Panc1 (cell line): ENCODE measurements around the gene RNF220. TPM values are rescaled to one million over a fixed set of nuclear protein-coding genes. Genes with fewer than 3 reads are reported as not detected.

Experiments
- ATAC-seq: fragments of 200-7000 bp; cut with Tn5 transposase; 2 replicates; pipeline ENCODE4 v1.9.1; 2020; ENCODE audit warnings: mild to moderate bottlenecking, moderate library complexity
- BruUV-seq: library from RNA; stranded (reverse); fragments of 400-500 nt; replicated peaks from 2 replicates; lab custom pipeline; 2021; lab: Mats Ljungman, UMichigan
- CTCF ChIA-PET: fragments of 300-600 bp; sonication (Branson Sonifier 250); formaldehyde crosslinking; loops from one replicate; lab custom pipeline; 2022; ENCODE audit warnings: antibody characterized with exemption; lab: Charles Lee
- POLR2A ChIA-PET: fragments of 300-600 bp; sonication (Branson Sonifier 250); formaldehyde crosslinking; loops from one replicate; lab custom pipeline; 2022; ENCODE audit warnings: antibody characterized with exemption; lab: Charles Lee
- DNase-seq: peaks from one replicate; pipeline ENCODE4 v3.0.0-alpha.2; 2010; ENCODE audit warnings: low read depth, low spot score
- H3K27ac ChIP-seq: 2 replicates; pipeline ENCODE4 v1.5.1; 2011; ENCODE audit warnings: mild to moderate bottlenecking, low read length, inconsistent platforms
- H3K27me3 ChIP-seq: fragments of 200-500 bp; sonication (Bioruptor generic); 2 replicates; pipeline ENCODE4 v1.6.0; 2014; ENCODE audit warnings: low read length, inconsistent platforms; ENCODE audit not compliant: control insufficient read depth, insufficient read depth
- H3K36me3 ChIP-seq: fragments of 200-500 bp; sonication (Bioruptor generic); 2 replicates; pipeline ENCODE4 v1.5.1; 2014; ENCODE audit warnings: inconsistent platforms, mild to moderate bottlenecking, low read length, moderate library complexity; ENCODE audit not compliant: control insufficient read depth, insufficient read depth
- H3K4me1 ChIP-seq: 2 replicates; pipeline ENCODE4 v1.5.1; 2011; ENCODE audit warnings: inconsistent platforms, mild to moderate bottlenecking, low read length, moderate library complexity; ENCODE audit not compliant: control insufficient read depth, insufficient read depth
- H3K4me3 ChIP-seq, 2 experiments: 2 replicates each; pipeline ENCODE4 v1.5.1; 2011 to 2012; ENCODE audit warnings: low read depth in 2 of 2, low read length in 2 of 2, mild to moderate bottlenecking in 2 of 2, inconsistent platforms in 1 of 2, moderate library complexity in 1 of 2
- H3K9me3 ChIP-seq: fragments of 200-500 bp; sonication (Bioruptor generic); 2 replicates; pipeline ENCODE4 v1.5.1; 2014; ENCODE audit warnings: low read depth, mild to moderate bottlenecking, inconsistent platforms, low read length, moderate library complexity; ENCODE audit not compliant: control insufficient read depth, insufficient read depth
- CTCF ChIP-seq: fragments of 450-650 bp; IDR thresholded peaks from 2 replicates; pipeline ENCODE4 v1.5.1; 2017; ENCODE audit warnings: mild to moderate bottlenecking
- POLR2AphosphoS5 ChIP-seq: IDR thresholded peaks from 2 replicates; pipeline ENCODE4 v1.6.1; 2012; ENCODE audit warnings: mild to moderate bottlenecking, low read depth, low read length, moderate library complexity
- REST ChIP-seq, 2 experiments: IDR thresholded peaks; 2 replicates each; pipeline ENCODE4 v1.6.1; 2011 to 2012; ENCODE audit warnings: low read depth in 2 of 2, control low read depth in 1 of 2, low read length in 1 of 2, mild to moderate bottlenecking in 1 of 2, moderate library complexity in 1 of 2; ENCODE audit not compliant: insufficient read depth in 1 of 2
- SIN3A ChIP-seq: IDR thresholded peaks from 2 replicates; pipeline ENCODE4 v1.6.1; 2012; ENCODE audit warnings: low read depth, mild to moderate bottlenecking, low read length, moderate library complexity, borderline replicate concordance; ENCODE audit not compliant: insufficient read depth
- TCF7L2 ChIP-seq: IDR thresholded peaks from 2 replicates; pipeline ENCODE4 v1.6.1; 2011; ENCODE audit warnings: mild to moderate bottlenecking, low read depth, low read length, inconsistent platforms
- in situ Hi-C: cut with HindIII; loops from 2 replicates; pipeline ENCODE4 v1.10.0; 2016; ENCODE audit warnings: low sequenced_read_pairs, low pct_unique_long_range_greater_than_20kb
- intact Hi-C: fragments of 100-400 bp; cut with micrococcal nuclease; formaldehyde crosslinking; loops from one replicate; pipeline ENCODE4 v1.10.0; 2022; ENCODE audit not compliant: unreplicated experiment
- total RNA-seq: library from RNA; stranded (reverse); gene quantifications from one replicate; pipeline ENCODE4 v1.2.1, GENCODE V29; 2021; ENCODE audit not compliant: unreplicated experiment

Gene RNF220
- total RNA-seq, 1 experiment from 2014 or later, result 64.9 TPM

GRCh38 chr1:44512313-44512885, 107.3 kb downstream of the RNF220 start:
- BruUV-seq, result no TSS peak
- TF ChIP-seq REST (IDR thresholded peaks at IDR 0.05; ENCODE audit: insufficient read depth in 1 of 2, low read depth in 2 of 2, low read length in 1 of 2), result no peak
- no peak for TF ChIP-seq TCF7L2
- TF ChIP-seq SIN3A, result no peak
- no peak for TF ChIP-seq POLR2AphosphoS5
- TF ChIP-seq CTCF, result no peak
- intact Hi-C loops (no loop called here), in situ Hi-C loops (no loop called here)
- no peaks in the 10 kb centered on the region for H3K4me1 ChIP-seq
- no peaks in the 10 kb centered on the region for H3K27me3 ChIP-seq
- H3K27ac ChIP-seq, result no peak overlapping the region
- DNase-seq (no peak), ATAC-seq (no peak)
- H3K9me3 ChIP-seq, result no peaks in the 10 kb centered on the region
- H3K4me3 ChIP-seq, result no peak overlapping the region
- no peaks in the 10 kb centered on the region for H3K36me3 ChIP-seq
- ChIA-PET CTCF (no interaction called here), POLR2A (no interaction called here)

GRCh38 chr1:44513111-44513510, 108.1 kb downstream of the RNF220 start:
- Histone ChIP-seq H3K27me3 (no peaks in the 10 kb centered on the region), H3K4me1 (no peaks in the 10 kb centered on the region), H3K27ac (no peak overlapping the region), H3K36me3 (no peaks in the 10 kb centered on the region), H3K4me3 (no peak overlapping the region), H3K9me3 (no peaks in the 10 kb centered on the region)
- ChIA-PET POLR2A (no interaction called here), CTCF (no interaction called here)
- DNase-seq (no peak), ATAC-seq (no peak)
- intact Hi-C loops, result no loop called here
- TF ChIP-seq TCF7L2 (no peak), CTCF (no peak), REST (IDR thresholded peaks at IDR 0.05; ENCODE audit: insufficient read depth in 1 of 2, low read depth in 2 of 2, low read length in 1 of 2) (no peak), POLR2AphosphoS5 (no peak), SIN3A (no peak)
- in situ Hi-C loops, result no loop called here
- BruUV-seq, result no TSS peak
